Measurements from ENCODE around the gene KANSL1L. TPM values are rescaled to one million over a fixed set of nuclear protein-coding genes. Genes with fewer than 3 reads are reported as not detected.

KANSL1L gene
- polyA plus RNA-seq, 1 of the 3 experiments (the other 2 are of a cell fraction): 5.5 TPM

- H3K4me2 ChIP-seq: no peak overlapping the region
- no peaks in the 10 kb centered on the region for H3K4me1 ChIP-seq (ENCODE audit: control insufficient read depth in 1 of 2, insufficient read depth in 2 of 2, low read depth in 1 of 2, low read length in 1 of 2)
- H3K27me3 ChIP-seq (ENCODE audit: insufficient read depth): no peaks in the 10 kb centered on the region
- no peak for DNase-seq
- H3F3A ChIP-seq (replicated peaks; ENCODE audit: insufficient read depth): no peaks in the 10 kb centered on the region
- POLR2A ChIA-PET: interaction anchor here (0.7 kb wide), 2 partner anchors 283 to 1013 kb away, joined by 3 to 5 read pairs; no protein-coding TSS in a partner anchor
- no peak overlapping the region for H2AFZ ChIP-seq (ENCODE audit: low read depth)
- TF ChIP-seq MEF2A (IDR thresholded peaks at IDR 0.05; ENCODE audit: borderline replicate concordance, low read depth): no peak
- no peak for TF ChIP-seq CTCF (IDR thresholded peaks at IDR 0.05)
- no peak for TF ChIP-seq ZBTB33 (IDR thresholded peaks at IDR 0.05; ENCODE audit: borderline replicate concordance, low read depth)
- TF ChIP-seq, protein P1, sequence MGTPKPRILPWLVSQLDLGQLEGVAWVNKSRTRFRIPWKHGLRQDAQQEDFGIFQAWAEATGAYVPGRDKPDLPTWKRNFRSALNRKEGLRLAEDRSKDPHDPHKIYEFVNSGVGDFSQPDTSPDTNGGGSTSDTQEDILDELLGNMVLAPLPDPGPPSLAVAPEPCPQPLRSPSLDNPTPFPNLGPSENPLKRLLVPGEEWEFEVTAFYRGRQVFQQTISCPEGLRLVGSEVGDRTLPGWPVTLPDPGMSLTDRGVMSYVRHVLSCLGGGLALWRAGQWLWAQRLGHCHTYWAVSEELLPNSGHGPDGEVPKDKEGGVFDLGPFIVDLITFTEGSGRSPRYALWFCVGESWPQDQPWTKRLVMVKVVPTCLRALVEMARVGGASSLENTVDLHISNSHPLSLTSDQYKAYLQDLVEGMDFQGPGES (IDR thresholded peaks at IDR 0.05; ENCODE audit: low read depth, low read length): no peak
- no peak for TF ChIP-seq RXRA (IDR thresholded peaks at IDR 0.05; ENCODE audit: borderline replicate concordance, low read depth)
- TF ChIP-seq RFX5 (IDR thresholded peaks at IDR 0.05; ENCODE audit: low read length): no peak
- TF ChIP-seq FOXJ3 (CRISPR knock-in tag; IDR thresholded peaks at IDR 0.05): no peak
- no peak for TF ChIP-seq SMC3 (IDR thresholded peaks at IDR 0.05; ENCODE audit: low read depth, low read length)
- no peak for TF ChIP-seq PBX3 (IDR thresholded peaks at IDR 0.05)
- TF ChIP-seq REST (IDR thresholded peaks at IDR 0.05; ENCODE audit: low read depth, low read length): no peak
- TF ChIP-seq TAF1 (IDR thresholded peaks at IDR 0.05; ENCODE audit: borderline replicate concordance, low read depth, low read length): no peak
- TF ChIP-seq TCF12 (IDR thresholded peaks at IDR 0.05): no peak
- TF ChIP-seq SIN3A (IDR thresholded peaks at IDR 0.05; ENCODE audit: borderline replicate concordance, low read depth, low read length): no peak
- TF ChIP-seq GABPA (IDR thresholded peaks at IDR 0.05; ENCODE audit: low read depth): no peak
- H4K20me1 ChIP-seq (ENCODE audit: insufficient read depth): no peaks in the 10 kb centered on the region
- H3K9me2 ChIP-seq: 0 out of 2 replicates have a peak, but pooled peaks cover 3% of the 10 kb centered on the region
- no peak overlapping the region for H3K4me3 ChIP-seq (ENCODE audit: low read depth in 2 of 2, low read length in 1 of 2)
- H3K79me2 ChIP-seq (ENCODE audit: insufficient read depth): no peaks in the 10 kb centered on the region
- 86% methylated on average over 1 of the region's 1 CpG for WGBS (ENCODE audit: low lambda C conversion rate)
- H3K27ac ChIP-seq (ENCODE audit: low read depth in 2 of 2, low read length in 1 of 2): no peak overlapping the region
- peaks cover 4% of the 10 kb centered on the region; the same call in 1 of the 2 replicates for H3K9me3 ChIP-seq
- H3K36me3 ChIP-seq (replicated peaks in 1 of 2; ENCODE audit: control insufficient read depth in 1 of 2, insufficient read depth in 2 of 2, low read length in 1 of 2): peaks cover 2 to 11% of the 10 kb centered on the region in 2 experiments
- CTCF ChIA-PET: interaction anchor here (1.0 kb wide), 1 partner anchor 149 kb away, joined by 3 read pairs; no protein-coding TSS in a partner anchor
- H3K9ac ChIP-seq: no peak overlapping the region
These were observed 121.4 kb downstream of the KANSL1L start for GRCh38 chr2:210049831-210050230.
